IPS DF 4.7 (cell line): ENCODE measurements around the gene LHFPL6.

ENCODE experiments used
- DNase-seq: peaks from one replicate; pipeline ENCODE4 v3.0.0-alpha.2; 2013; ENCODE audit warnings: low spot score; ENCODE audit errors: extremely low read depth

LHFPL6 gene

GRCh38 chr13:39515224-39515714 lies 87.7 kb downstream of the LHFPL6 start:
- DNase-seq: no peak

DNA sequence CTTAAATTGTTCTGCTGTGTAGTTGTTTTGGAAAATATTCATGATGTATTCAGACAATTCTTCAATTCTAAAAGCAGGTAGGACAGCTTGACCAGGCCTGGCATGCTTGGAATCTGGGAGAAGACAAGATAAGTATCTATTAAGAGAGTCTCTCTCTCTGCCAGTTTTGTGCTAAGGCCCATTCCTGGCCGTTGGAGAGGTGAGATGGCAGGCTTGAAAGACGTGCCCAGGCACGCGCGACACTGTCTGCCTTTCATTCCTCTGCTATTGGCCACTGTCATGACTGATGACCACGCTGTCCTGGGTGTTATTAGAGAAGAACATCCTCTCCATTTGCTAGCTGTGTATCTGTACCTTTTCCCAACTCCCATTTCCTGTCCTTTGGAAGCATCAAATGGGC lies 90.3 kb downstream of the LHFPL6 start:
- DNase-seq: no peak

DNA sequence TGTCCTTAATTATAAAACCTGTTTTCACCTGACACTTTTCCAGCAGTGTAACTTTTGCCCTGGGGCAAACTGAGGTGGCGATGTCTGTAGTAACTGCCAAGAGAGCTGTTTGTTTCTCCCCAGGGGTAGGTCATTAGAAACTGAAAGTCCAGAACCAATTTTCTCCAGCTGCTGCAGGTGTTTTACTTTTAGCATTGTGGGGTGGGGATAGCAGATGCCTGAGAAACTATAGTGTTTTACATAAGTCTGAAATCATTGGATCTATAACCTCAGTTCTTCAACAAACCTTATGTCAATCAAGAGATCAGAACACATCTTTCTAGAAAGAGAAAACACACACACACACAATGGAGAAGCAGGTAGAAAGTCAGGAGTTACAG lies 92.7 kb downstream of the LHFPL6 start:
- no peak for DNase-seq

GRCh38 chr13:39509616-39510315 lies 93.2 kb downstream of the LHFPL6 start:
- DNase-seq: no peak

GRCh38 chr13:39506559-39507390 lies 96.2 kb downstream of the LHFPL6 start:
- no peak for DNase-seq

GRCh38 chr13:39505151-39505550 lies 97.8 kb downstream of the LHFPL6 start:
- no peak for DNase-seq

DNA sequence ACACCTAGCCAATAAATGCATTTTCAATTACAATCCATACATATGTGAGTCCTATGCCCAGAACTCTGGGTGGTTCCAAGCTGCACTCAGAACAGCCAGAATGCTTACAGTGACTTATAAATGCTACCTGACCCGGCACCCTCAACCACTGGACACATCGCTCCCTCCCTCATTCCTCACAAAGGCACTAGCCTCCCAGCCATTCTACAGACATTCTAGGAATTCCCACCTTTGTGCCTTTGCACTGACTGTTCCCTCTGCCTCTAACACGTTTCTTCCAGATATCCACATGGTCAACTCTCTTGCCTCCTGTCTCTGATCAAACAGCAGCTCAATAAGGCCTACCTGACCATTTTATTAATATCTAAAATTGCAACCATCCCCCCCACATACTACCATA lies 99.9 kb downstream of the LHFPL6 start:
- no peak for DNase-seq

GRCh38 chr13:39501702-39502324 lies 101.2 kb downstream of the LHFPL6 start:
- no peak for DNase-seq

- DNase-seq: no peak
Observed at GRCh38 chr13:39499604-39500003, 103.4 kb downstream of the LHFPL6 start.

GRCh38 chr13:39498471-39499114 lies 104.4 kb downstream of the LHFPL6 start:
- DNase-seq: peak; percentile 62

GRCh38 chr13:39496506-39496905 lies 106.5 kb downstream of the LHFPL6 start:
- DNase-seq: no peak

DNA sequence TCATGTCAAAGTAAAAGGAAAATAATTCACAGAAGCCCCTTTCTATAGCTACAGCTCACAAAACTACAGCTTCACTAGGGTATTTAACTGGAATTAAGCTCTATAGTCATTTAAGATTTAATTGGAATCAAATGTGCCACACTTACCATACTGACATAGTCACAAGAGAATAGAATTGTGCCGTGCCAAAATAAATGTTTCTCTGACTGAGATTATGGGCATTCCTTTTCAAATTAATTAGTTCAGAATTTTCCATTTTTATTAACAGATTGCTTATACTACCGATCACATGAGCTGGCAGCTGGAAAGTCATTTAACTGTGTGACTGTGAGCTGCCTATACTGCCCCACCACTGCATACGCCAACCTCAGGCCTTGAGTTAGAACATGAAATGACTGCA lies 108.4 kb downstream of the LHFPL6 start:
- DNase-seq: no peak

DNA sequence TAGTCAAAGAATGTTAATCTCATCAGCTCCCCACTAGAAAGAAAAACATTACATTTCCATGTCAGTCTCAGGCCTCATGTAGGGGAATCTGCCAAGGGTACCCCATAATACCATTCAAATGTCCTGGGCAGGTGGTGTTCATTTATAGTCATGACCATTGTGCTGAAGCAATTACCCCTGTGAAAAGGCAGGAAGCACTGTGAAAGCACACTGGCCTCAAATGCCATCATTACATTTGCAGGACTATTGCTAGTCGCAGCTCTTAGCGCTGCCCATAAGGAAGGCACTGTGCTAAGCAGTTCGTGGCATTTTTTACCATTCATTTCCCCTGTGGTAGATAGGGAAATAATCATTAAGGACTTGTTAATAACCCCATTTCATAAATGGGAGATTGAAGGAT lies 109.0 kb downstream of the LHFPL6 start:
- no peak for DNase-seq

DNA sequence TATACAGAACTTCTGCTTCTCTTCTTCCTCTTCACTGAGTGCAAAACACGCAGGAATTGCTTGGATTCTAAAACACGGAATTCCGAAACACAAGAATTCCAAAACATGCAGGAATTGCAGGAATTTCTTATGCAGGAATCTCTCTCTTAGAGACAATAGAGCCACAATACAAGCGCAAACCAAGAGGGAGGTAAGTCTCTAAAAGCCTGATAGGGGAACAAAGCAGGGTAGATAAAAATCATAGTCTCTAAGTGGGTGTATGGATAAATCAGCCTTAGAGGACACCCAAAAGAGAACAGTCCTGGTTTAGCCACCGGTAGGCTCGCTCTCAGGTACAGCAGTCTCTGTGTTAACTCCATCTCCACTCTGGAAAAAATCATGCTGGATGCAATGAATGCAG lies 112.9 kb downstream of the LHFPL6 start:
- peak; percentile 81 for DNase-seq

- DNase-seq: no peak
Observed at GRCh38 chr13:39486758-39487157, 116.2 kb downstream of the LHFPL6 start.

GRCh38 chr13:39485314-39485700 lies 117.7 kb downstream of the LHFPL6 start:
- DNase-seq: no peak

DNA sequence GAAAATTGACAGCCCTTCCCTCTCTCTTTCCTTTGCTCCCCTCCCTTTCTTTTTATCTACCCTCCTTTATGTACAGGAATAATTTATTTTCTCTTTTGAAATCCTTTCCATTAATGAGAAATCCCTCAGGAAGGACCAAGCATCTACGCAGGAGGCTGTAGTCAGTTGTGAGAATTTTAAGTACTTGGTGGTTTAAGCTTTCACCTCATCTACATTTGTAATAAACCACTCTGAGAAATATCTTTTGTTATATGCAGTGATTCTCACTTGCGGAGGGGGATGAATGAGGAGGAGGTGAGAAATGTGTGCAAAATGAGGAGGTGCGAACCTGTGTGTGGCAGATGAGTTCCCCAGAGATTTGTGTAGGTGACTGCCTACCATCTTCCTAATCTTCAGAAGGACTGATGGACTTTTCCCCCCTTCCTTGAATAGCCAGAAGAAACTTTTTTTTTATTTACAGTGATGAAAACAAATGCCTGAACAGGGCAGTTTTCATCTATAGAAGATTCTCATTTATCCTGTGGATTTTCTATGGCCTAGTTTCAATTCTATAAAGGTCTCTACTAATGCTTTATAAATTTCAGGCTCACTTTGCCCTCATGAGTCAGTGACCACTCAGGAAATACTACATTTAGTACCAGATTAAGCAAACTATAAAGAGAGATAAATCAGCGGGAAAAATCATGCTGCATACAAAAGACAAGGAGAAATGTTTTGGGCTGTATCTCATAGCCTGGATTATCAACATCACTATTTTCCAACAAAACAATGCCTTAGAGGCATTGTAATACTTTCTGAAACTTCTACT lies 118.3 kb downstream of the LHFPL6 start:
- DNase-seq: no peak

- DNase-seq: no peak
Observed at GRCh38 chr13:39483326-39483725, 119.7 kb downstream of the LHFPL6 start.

- DNase-seq: no peak
Observed at GRCh38 chr13:39481491-39481890, 121.5 kb downstream of the LHFPL6 start.

- DNase-seq: no peak
Observed at GRCh38 chr13:39474600-39474999, 128.4 kb downstream of the LHFPL6 start.

DNA sequence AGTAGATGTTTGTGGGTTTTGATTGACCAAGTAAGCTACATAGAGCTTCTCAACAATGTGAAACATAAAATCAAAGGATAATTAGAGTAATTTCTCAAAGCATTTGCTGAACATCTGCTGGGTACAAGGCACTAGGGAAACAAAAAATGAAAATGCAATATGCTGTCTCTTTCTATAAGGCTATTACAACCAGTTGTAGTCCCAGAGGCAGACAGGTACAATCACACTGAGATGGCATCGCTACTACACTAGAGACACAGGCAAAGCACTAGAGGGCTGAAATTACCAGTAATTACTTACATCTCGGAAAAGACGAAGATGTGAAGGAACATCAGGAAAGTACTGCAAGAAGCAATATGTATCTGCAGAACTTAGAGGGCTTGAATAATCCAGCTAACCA lies 133.3 kb downstream of the LHFPL6 start:
- no peak for DNase-seq
